HG02938 (cell line): ENCODE results near the gene STK36.
"Not testable (repeated sequence)": the region's sequence is repeated elsewhere in the genome, so short reads cannot be mapped to it uniquely, and the experiment has no call there.

ENCODE experiments used
- ATAC-seq: cut with Tn5 transposase; IDR thresholded peaks from one replicate; pipeline ENCODE4 v1.9.1; 2021; ENCODE audit warnings: mild to moderate bottlenecking, moderate library complexity; ENCODE audit not compliant: unreplicated experiment

The STK36 gene

GRCh38 chr2:218662827-218663226 lies 9.1 kb upstream of the STK36 start:
- no peak for ATAC-seq

GRCh38 chr2:218663901-218664300 lies 8.0 kb upstream of the STK36 start:
- ATAC-seq: no peak

- no peak for ATAC-seq
These were observed 7.2 kb upstream of the STK36 start for GRCh38 chr2:218664653-218665052.

- ATAC-seq: no peak
These were observed 711 bp upstream of the STK36 start for GRCh38 chr2:218671097-218671653.

GRCh38 chr2:218679119-218679518 lies 7.2 kb downstream of the STK36 start:
- no peak for ATAC-seq

- no peak for ATAC-seq
These were observed 8.2 kb downstream of the STK36 start for GRCh38 chr2:218680061-218680460.

GRCh38 chr2:218687400-218688060 lies 15.6 kb downstream of the STK36 start:
- not testable (repeated sequence) for ATAC-seq

GRCh38 chr2:218691234-218691633 lies 19.3 kb downstream of the STK36 start:
- ATAC-seq: no peak

- no peak for ATAC-seq
These were observed 22.7 kb downstream of the STK36 start for GRCh38 chr2:218694405-218695145.

- ATAC-seq: no peak
These were observed 27.0 kb downstream of the STK36 start for GRCh38 chr2:218698885-218699284.

GRCh38 chr2:218701806-218702205 lies 29.9 kb downstream of the STK36 start:
- no peak for ATAC-seq

GRCh38 chr2:218703341-218703740 lies 31.5 kb downstream of the STK36 start:
- ATAC-seq: no peak

GRCh38 chr2:218708086-218708485 lies 36.2 kb downstream of the STK36 start:
- peak; percentile 39 for ATAC-seq

GRCh38 chr2:218709908-218710307 lies 38.0 kb downstream of the STK36 start:
- no peak for ATAC-seq

- ATAC-seq: no peak
These were observed 38.4 kb downstream of the STK36 start for GRCh38 chr2:218710334-218710686.

GRCh38 chr2:218710687-218711549 lies 39.0 kb downstream of the STK36 start, which contains the start of gene TTLL4:
TTLL4 (plus strand) TSS chr2:218710835; CDS start chr2:218737677, 26,842 bp downstream.
- ATAC-seq: peak; percentile 81

- ATAC-seq: no peak
These were observed 39.7 kb downstream of the STK36 start for GRCh38 chr2:218711550-218711929.

- no peak for ATAC-seq
These were observed 42.0 kb downstream of the STK36 start for GRCh38 chr2:218713922-218714321.

- no peak for ATAC-seq
These were observed 44.2 kb downstream of the STK36 start for GRCh38 chr2:218716070-218716469.

- no peak for ATAC-seq
These were observed 45.4 kb downstream of the STK36 start for GRCh38 chr2:218717262-218717661.

- ATAC-seq: no peak
These were observed 46.2 kb downstream of the STK36 start for GRCh38 chr2:218718058-218718457.
